ENCODE measurements around the gene COPZ2.

COPZ2 gene

DNA sequence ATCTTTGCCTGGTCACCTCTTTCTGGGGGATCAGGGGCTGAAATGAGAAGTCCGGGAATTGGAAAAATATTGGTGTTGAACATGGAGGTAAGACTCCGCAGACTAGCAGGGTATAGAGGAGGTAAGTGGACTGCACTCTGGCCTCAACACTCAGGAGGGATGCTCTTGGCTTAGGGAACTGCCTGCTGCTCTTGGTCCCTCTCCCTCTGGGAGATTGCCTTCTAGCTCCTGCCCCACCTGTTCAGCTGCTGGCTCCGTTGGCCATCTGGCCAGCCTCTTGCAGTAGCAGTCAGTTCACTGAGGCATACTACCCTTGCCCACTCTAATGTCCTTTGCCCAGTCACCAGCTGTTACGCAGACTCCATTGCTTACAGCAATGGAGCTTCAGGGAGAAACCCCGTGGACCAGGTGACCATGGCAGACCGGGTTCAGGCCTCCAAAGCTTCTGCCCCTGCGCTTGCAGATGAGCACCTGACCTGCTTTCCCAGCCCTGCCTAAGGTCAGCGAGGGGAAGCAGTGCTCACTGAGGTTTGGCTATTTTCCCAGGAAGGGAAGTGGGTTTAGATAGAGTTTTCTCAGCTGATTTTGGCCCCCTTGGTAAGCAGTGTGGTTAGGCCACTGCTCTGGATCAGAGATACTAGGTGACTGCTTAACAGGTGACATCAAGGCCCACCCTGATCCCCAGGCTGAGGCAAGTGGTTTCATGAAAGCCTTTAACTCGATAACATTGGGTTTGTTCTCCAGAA is 54.8 kb downstream of the COPZ2 start:
- no peak for DNase-seq

DNA sequence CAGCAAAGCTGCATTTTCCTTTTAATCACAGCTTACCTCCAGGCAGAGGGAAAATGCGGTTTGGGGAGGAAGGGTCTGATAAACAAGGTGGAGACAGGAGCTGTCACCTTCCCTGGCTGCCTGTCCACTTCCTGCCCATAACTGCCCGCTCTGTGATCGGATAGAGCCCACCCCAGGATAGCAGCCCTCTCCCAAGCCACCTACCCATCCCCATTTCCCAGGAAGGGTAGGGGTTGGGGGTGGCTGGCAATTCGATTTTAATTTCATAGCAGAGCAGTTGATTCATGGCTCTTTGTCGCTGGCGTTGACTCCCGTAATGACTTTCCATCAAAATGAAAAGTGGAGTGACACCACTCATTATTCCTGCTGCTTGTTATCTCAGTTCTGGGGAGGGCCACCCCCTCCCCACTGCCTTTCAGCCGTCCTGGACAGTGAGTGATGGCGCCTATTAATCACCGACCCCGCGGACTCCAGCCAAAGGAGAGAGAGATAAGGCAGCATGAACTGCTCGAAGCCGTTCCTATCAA is 55.4 kb downstream of the COPZ2 start:
- no peak for DNase-seq

DNA sequence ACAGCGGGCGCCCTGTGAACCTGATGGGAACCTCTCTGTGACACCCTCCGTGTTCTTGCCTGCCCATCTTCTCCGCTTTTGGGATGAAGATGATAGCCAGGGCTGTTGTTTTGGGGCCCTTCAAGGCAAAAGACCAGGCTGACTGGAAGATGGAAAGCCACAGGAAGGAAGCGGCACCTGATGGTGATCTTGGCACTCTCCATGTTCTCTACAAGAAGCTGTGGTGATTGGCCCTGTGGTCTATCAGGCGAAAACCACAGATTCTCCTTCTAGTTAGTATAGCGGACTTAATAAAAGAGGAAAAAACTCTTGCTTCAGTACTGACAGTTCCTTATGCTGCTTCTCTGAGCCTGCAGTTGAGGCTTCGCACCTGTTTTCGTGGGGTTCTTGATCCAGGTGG is 56.1 kb downstream of the COPZ2 start:
- DNase-seq, result no peak

DNA sequence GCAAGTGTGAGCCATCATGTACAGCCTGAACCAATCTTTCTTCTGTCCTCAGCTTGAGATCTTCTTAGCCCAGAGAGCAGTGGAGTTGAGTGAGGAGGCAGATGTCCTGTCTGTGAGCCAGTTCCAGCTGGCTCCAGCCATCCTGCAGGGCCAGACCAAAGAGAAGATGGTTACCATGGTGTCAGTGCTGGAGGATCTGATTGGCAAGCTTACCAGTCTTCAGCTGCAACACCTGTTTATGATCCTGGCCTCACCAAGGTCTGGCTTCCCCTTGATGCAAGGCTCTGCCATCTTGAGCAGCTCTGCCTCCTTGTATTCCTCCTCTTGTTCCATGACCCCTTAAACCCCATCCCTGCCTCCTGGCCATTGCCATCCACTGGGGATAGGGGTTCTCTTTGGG is 57.1 kb downstream of the COPZ2 start:
- DNase-seq, result no peak

DNA sequence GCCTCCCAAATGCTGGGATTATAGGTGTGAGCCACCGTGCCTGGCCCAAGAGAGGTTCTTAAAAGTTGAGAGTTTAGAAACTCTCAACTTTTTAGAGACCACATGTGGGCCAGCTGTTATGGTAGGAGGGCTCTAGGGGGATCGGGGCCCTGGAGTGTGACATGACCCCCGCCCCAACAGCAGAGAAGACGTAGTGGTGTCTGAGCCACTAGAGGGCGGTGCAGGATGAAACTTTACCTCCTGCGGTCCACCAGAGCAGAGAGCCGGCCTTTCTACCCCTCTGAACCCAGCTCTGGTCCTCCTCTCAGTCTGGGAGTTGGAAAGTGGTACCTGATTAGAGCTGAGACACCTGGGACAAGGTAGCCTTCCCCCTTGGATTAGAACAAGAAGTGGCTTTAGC is 59.3 kb downstream of the COPZ2 start:
- DNase-seq, result peak; percentile 84
